T-helper 22 cell (primary cell): ENCODE measurements around the gene SKI.

Experiments
- DNase-seq: peaks from one replicate; pipeline ENCODE4 v3.0.0-alpha.2; 2020; ENCODE audit warnings: low read depth

Gene SKI

GRCh38 chr1:2352341-2352896 is 124.3 kb downstream of the SKI start:
- no peak for DNase-seq

- no peak for DNase-seq
These were observed 124.9 kb downstream of the SKI start for GRCh38 chr1:2352897-2353550.

- no peak for DNase-seq
These were observed 125.7 kb downstream of the SKI start for GRCh38 chr1:2353551-2354438.

GRCh38 chr1:2354511-2355372 is 126.6 kb downstream of the SKI start:
- no peak for DNase-seq

GRCh38 chr1:2355373-2356261 is 127.5 kb downstream of the SKI start:
- DNase-seq = no peak

- no peak for DNase-seq
These were observed 128.3 kb downstream of the SKI start for GRCh38 chr1:2356401-2356800.

- no peak for DNase-seq
These were observed 129.1 kb downstream of the SKI start for GRCh38 chr1:2356911-2357845.

GRCh38 chr1:2358072-2358471 is 130.0 kb downstream of the SKI start:
- DNase-seq = no peak

- no peak for DNase-seq
These were observed 130.8 kb downstream of the SKI start for GRCh38 chr1:2358651-2359640.
